ENCODE measurements around the gene OR13J1. TPM values are rescaled to one million over a fixed set of nuclear protein-coding genes. Genes with fewer than 3 reads are reported as not detected.
A peak's percentile ranks its signal among the peaks of the same experiment; 100 is the strongest.
"Not testable (repeated sequence)": the region's sequence is repeated elsewhere in the genome, so short reads cannot be mapped to it uniquely, and the experiment has no call there.

OR13J1 gene
- total RNA-seq, 3 donors from 2014 or later, result not detected

- H3K36me3 Mint-ChIP-seq (ENCODE audit: insufficient read depth), result no peaks in the 10 kb centered on the region
Observed at GRCh38 chr9:35908504-35909125, 38.4 kb upstream of the OR13J1 start.

DNA sequence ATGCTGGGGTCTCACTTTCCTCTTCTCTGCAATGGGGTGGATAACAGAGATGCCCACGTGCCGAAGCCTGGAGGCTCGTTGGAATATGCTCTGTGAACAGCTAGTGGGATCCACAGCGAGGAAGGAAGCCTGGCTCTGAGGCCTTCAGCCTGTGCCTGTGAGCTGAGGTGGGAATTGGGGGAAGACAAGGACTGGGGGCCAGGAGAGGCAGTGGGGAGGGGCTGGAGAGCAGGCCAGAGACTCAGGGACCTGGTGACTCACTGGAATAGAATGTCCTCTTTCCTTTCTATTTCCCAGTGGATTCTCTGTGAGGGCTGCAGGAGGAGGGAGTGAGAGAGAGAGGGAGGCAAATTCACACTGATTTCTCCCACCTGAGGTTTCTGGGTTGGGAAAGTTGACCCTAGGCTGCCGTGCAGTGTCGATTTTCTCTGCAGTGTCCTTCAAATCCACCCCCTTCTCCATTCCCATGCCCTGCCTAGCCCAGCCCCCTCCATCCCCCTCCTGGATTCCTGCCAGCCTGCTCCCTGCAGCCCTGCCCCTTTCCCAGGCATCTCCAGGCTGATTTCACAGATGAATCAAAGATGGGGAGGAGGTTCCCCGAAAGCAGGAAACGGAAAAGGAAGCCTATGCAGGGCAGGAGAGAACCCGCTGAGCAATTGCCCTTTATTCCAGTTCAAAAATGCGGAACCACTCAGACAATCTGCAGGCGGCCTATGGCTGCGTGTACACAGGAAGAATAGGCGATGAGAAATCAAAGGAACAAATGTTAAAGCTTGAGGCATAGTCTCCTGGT lies 37.7 kb upstream of the OR13J1 start:
- ATAC-seq (peak in 1 of 2 donors; percentile 16), DNase-seq (no peak)
- Mint-ChIP-seq H3K4me1 (ENCODE audit: low read depth) (peaks cover 62% of the 10 kb centered on the region), H3K36me3 (ENCODE audit: insufficient read depth) (no peaks in the 10 kb centered on the region), H3K4me3 (no peak overlapping the region), H3K9me3 (no peaks in the 10 kb centered on the region), H3K27me3 (ENCODE audit: low read depth) (peaks cover under 1% of the 10 kb centered on the region)

More at GRCh38 chr9:35908504-35909125, 38.4 kb upstream of the OR13J1 start:
- no peak for ATAC-seq
- no peak overlapping the region for H3K4me3 Mint-ChIP-seq
- no peak for DNase-seq
- H3K27me3 Mint-ChIP-seq (ENCODE audit: low read depth), result no peaks in the 10 kb centered on the region
- H3K4me1 Mint-ChIP-seq (ENCODE audit: low read depth), result peaks cover 57% of the 10 kb centered on the region
- H3K9me3 Mint-ChIP-seq, result no peaks in the 10 kb centered on the region

DNA sequence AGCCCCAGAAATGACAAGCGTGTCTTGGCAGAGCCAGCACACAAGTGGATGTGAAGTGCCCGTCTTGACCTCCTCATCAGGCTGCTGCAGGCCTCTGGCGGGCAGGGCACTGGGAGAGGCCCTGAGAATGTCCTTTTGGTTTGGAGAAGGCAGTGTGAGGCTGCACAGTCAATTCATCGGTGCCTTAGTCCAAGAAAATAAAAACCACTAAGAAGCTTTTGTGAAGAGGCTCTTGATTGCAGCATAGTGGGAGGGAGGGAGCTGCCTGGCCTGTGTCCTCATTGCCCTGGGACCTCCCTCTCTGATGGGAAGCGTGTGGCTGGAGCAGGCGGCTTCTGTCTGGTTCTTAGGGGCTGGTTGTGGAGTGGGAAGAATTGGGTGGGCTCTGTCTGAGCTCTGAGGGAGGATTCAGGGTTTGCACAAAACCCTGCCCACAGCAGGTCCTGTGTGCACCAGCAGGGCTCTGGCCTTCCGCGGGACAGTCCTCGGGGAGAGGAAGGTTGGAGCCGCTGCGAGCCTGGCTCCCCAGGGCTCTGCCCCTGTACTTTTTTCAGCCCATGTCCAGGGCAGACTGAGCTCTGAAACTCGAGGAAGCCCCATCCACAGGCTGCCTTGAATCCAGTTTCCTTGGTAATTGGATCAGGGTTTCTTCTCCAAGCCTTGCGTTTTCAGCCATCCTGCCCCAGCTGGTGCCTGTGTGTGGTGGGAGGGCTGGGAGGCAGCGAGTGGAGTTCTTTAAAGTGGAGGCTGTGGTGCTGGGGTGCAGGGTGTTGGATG lies 36.9 kb upstream of the OR13J1 start:
- H3K4me1 Mint-ChIP-seq (ENCODE audit: low read depth), result peaks cover 63% of the 10 kb centered on the region
- no peak overlapping the region for H3K4me3 Mint-ChIP-seq
- no peak for ATAC-seq

GRCh38 chr9:35905912-35906679 lies 35.9 kb upstream of the OR13J1 start, which contains the start of gene HRCT1:
HRCT1 (plus strand) TSS chr9:35906202; CDS start chr9:35906288, 86 bp downstream.
- H3K36me3 Mint-ChIP-seq (ENCODE audit: insufficient read depth), result no peaks in the 10 kb centered on the region
- DNase-seq, result no peak
- H3K4me3 Mint-ChIP-seq, result no peak within 1 kb of the TSS
- H3K9me3 Mint-ChIP-seq, result no peaks in the 10 kb centered on the region
- peaks cover 54% of the 10 kb centered on the region for H3K4me1 Mint-ChIP-seq (ENCODE audit: low read depth)
- H3K27me3 Mint-ChIP-seq (ENCODE audit: low read depth), result peaks cover 2% of the 10 kb centered on the region
- ATAC-seq, result no peak

More for the DNA sequence above, 36.9 kb upstream of the OR13J1 start:
- no peaks in the 10 kb centered on the region for H3K36me3 Mint-ChIP-seq (ENCODE audit: insufficient read depth)
- H3K9me3 Mint-ChIP-seq, result no peaks in the 10 kb centered on the region
- no peak for DNase-seq
- peaks cover 2% of the 10 kb centered on the region for H3K27me3 Mint-ChIP-seq (ENCODE audit: low read depth)

GRCh38 chr9:35905051-35905781 lies 35.0 kb upstream of the OR13J1 start:
- peaks cover 46% of the 10 kb centered on the region for H3K4me1 Mint-ChIP-seq (ENCODE audit: low read depth)
- ATAC-seq, result no peak
- H3K27me3 Mint-ChIP-seq (ENCODE audit: low read depth), result peaks cover 4% of the 10 kb centered on the region
- no peak for DNase-seq
- no peak overlapping the region for H3K4me3 Mint-ChIP-seq
- H3K36me3 Mint-ChIP-seq (ENCODE audit: insufficient read depth), result no peaks in the 10 kb centered on the region
- no peaks in the 10 kb centered on the region for H3K9me3 Mint-ChIP-seq

GRCh38 chr9:35904338-35904737 lies 34.1 kb upstream of the OR13J1 start:
- DNase-seq (no peak), ATAC-seq (no peak)
- Mint-ChIP-seq H3K4me1 (ENCODE audit: low read depth) (peaks cover 37% of the 10 kb centered on the region), H3K36me3 (ENCODE audit: insufficient read depth) (no peaks in the 10 kb centered on the region), H3K4me3 (no peak overlapping the region), H3K27me3 (ENCODE audit: low read depth) (peaks cover 4% of the 10 kb centered on the region), H3K9me3 (no peaks in the 10 kb centered on the region)

- Mint-ChIP-seq H3K9me3 (no peaks in the 10 kb centered on the region), H3K36me3 (ENCODE audit: insufficient read depth) (no peaks in the 10 kb centered on the region), H3K4me1 (ENCODE audit: low read depth) (peaks cover 24% of the 10 kb centered on the region), H3K4me3 (no peak overlapping the region), H3K27me3 (ENCODE audit: low read depth) (peaks cover 4% of the 10 kb centered on the region)
- ATAC-seq (peak in 1 of 2 donors; percentile 59), DNase-seq (no peak)
Observed at GRCh38 chr9:35903049-35903448, 32.8 kb upstream of the OR13J1 start.

- Mint-ChIP-seq H3K36me3 (ENCODE audit: insufficient read depth) (no peaks in the 10 kb centered on the region), H3K4me3 (no peak overlapping the region), H3K4me1 (ENCODE audit: low read depth) (peaks cover 8% of the 10 kb centered on the region), H3K27me3 (ENCODE audit: low read depth) (peaks cover 13% of the 10 kb centered on the region), H3K9me3 (no peaks in the 10 kb centered on the region)
- no peak for ATAC-seq
- DNase-seq, result no peak
Observed at GRCh38 chr9:35899021-35899420, 28.8 kb upstream of the OR13J1 start.

GRCh38 chr9:35898337-35898736 lies 28.1 kb upstream of the OR13J1 start:
- Mint-ChIP-seq H3K27me3 (ENCODE audit: low read depth) (peaks cover 17% of the 10 kb centered on the region), H3K9me3 (no peaks in the 10 kb centered on the region), H3K4me1 (ENCODE audit: low read depth) (peaks cover 6% of the 10 kb centered on the region), H3K36me3 (ENCODE audit: insufficient read depth) (no peaks in the 10 kb centered on the region), H3K4me3 (no peak overlapping the region)
- no peak for DNase-seq
- no peak for ATAC-seq

- not testable (repeated sequence) for H3K9me3 Mint-ChIP-seq; DNase-seq; H3K4me1 Mint-ChIP-seq (ENCODE audit: low read depth); H3K36me3 Mint-ChIP-seq (ENCODE audit: insufficient read depth); ATAC-seq; H3K4me3 Mint-ChIP-seq
- peaks cover 15% of the 10 kb centered on the region for H3K27me3 Mint-ChIP-seq (ENCODE audit: low read depth)
Observed at GRCh38 chr9:35897376-35898099, 27.3 kb upstream of the OR13J1 start.

GRCh38 chr9:35896570-35896969 lies 26.4 kb upstream of the OR13J1 start:
- Mint-ChIP-seq H3K27me3 (ENCODE audit: low read depth) (peaks cover 21% of the 10 kb centered on the region), H3K4me1 (ENCODE audit: low read depth) (no peaks in the 10 kb centered on the region), H3K4me3 (no peak overlapping the region), H3K36me3 (ENCODE audit: insufficient read depth) (no peaks in the 10 kb centered on the region), H3K9me3 (no peaks in the 10 kb centered on the region)
- DNase-seq (no peak), ATAC-seq (no peak)

DNA sequence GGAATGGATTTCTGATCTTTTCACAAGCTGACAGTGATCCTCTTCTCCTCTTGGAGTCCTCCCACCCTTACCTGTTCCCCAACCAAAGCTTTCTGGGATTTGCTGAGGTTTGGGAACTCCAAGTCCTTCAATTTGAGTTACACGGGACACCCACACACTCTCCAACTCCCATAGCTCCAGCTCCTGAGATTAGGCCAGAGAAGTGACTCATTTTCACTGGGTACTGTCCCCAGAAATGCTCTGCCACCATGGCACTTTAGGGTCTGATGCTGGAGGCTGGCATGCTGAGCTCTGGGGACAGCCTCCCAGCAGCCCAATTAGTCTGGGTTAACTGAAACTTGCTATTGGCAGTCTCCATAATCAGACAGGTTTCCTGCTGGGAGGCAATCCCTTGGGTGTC lies 21.9 kb upstream of the OR13J1 start:
- H3K4me3 Mint-ChIP-seq, result no peak overlapping the region
- no peaks in the 10 kb centered on the region for H3K9me3 Mint-ChIP-seq
- DNase-seq, result no peak
- ATAC-seq, result no peak
- H3K27me3 Mint-ChIP-seq (ENCODE audit: low read depth), result peaks cover 21% of the 10 kb centered on the region
- no peaks in the 10 kb centered on the region for H3K36me3 Mint-ChIP-seq (ENCODE audit: insufficient read depth)
- no peaks in the 10 kb centered on the region for H3K4me1 Mint-ChIP-seq (ENCODE audit: low read depth)

GRCh38 chr9:35891646-35892045 lies 21.4 kb upstream of the OR13J1 start:
- no peak for ATAC-seq
- no peaks in the 10 kb centered on the region for H3K4me1 Mint-ChIP-seq (ENCODE audit: low read depth)
- H3K36me3 Mint-ChIP-seq (ENCODE audit: insufficient read depth), result no peaks in the 10 kb centered on the region
- H3K4me3 Mint-ChIP-seq, result no peak overlapping the region
- peaks cover 21% of the 10 kb centered on the region for H3K27me3 Mint-ChIP-seq (ENCODE audit: low read depth)
- H3K9me3 Mint-ChIP-seq, result no peaks in the 10 kb centered on the region
- DNase-seq, result no peak
